HFF-Myc (cell line): ENCODE data around the gene TMEM154.

Experiments used
- DNase-seq: peaks from one replicate; pipeline ENCODE4 v3.0.0-alpha.2; 2011; ENCODE audit warnings: low read depth; ENCODE audit errors: extremely low read depth
- H3K4me3 ChIP-seq: replicated peaks from 2 replicates; pipeline ENCODE4 v1.5.1; 2011; ENCODE audit warnings: low read depth, mild to moderate bottlenecking, control low read depth, low read length
- CTCF ChIP-seq: IDR thresholded peaks from 2 replicates; pipeline ENCODE4 v1.5.1; 2012; ENCODE audit warnings: mild to moderate bottlenecking, low read depth, low read length, control low read depth; ENCODE audit errors: missing control alignments

The TMEM154 gene

GRCh38 chr4:152590179-152591031, 89.4 kb downstream of the TMEM154 start:
- peak; percentile 84 for DNase-seq
- no peak for TF ChIP-seq CTCF
- no peak overlapping the region for H3K4me3 ChIP-seq

- DNase-seq: no peak
- no peak for TF ChIP-seq CTCF
Measured at GRCh38 chr4:152588869-152589268, 90.9 kb downstream of the TMEM154 start.

GRCh38 chr4:152587127-152587526, 92.7 kb downstream of the TMEM154 start:
- no peak for TF ChIP-seq CTCF
- H3K4me3 ChIP-seq: no peak overlapping the region
- no peak for DNase-seq

More at GRCh38 chr4:152588869-152589268, 90.9 kb downstream of the TMEM154 start:
- H3K4me3 ChIP-seq: no peak overlapping the region

GRCh38 chr4:152586668-152587067, 93.1 kb downstream of the TMEM154 start:
- no peak for TF ChIP-seq CTCF
- no peak overlapping the region for H3K4me3 ChIP-seq
- no peak for DNase-seq

GRCh38 chr4:152585023-152585441, 94.8 kb downstream of the TMEM154 start:
- no peak overlapping the region for H3K4me3 ChIP-seq
- no peak for DNase-seq
- no peak for TF ChIP-seq CTCF

- DNase-seq: no peak
- no peak overlapping the region for H3K4me3 ChIP-seq
Measured at GRCh38 chr4:152581536-152582160, 98.1 kb downstream of the TMEM154 start.

More at GRCh38 chr4:152581536-152582160, 98.1 kb downstream of the TMEM154 start:
- TF ChIP-seq CTCF: peak; percentile 23
